GM21447 (cell line): ENCODE results near the gene S100A16.

Experiments
- ATAC-seq: cut with Tn5 transposase; IDR thresholded peaks from one replicate; pipeline ENCODE4 v1.9.1; 2021; ENCODE audit not compliant: unreplicated experiment

Gene S100A16

GRCh38 chr1:153638261-153638660 is 25.3 kb upstream of the S100A16 start:
- ATAC-seq: no peak

GRCh38 chr1:153636312-153636711 is 23.4 kb upstream of the S100A16 start:
- no peak for ATAC-seq

- ATAC-seq: no peak
Observed at GRCh38 chr1:153635872-153636271, 22.9 kb upstream of the S100A16 start.

GRCh38 chr1:153633754-153634665 is 21.1 kb upstream of the S100A16 start, which contains the start of gene CHTOP:
Gene CHTOP (plus strand): TSS chr1:153634066. CDS start chr1:153636589, 2,523 bp downstream.
- ATAC-seq: peak; percentile 83

- peak; percentile 3 for ATAC-seq
Observed at GRCh38 chr1:153633161-153633753, 20.3 kb upstream of the S100A16 start.

GRCh38 chr1:153631047-153632022 is 18.4 kb upstream of the S100A16 start:
- no peak for ATAC-seq

- ATAC-seq: no peak
Observed at GRCh38 chr1:153630384-153630783, 17.4 kb upstream of the S100A16 start.

- no peak for ATAC-seq
Observed at GRCh38 chr1:153629971-153630370, 17.0 kb upstream of the S100A16 start.

- ATAC-seq: no peak
Observed at GRCh38 chr1:153629343-153629665, 16.4 kb upstream of the S100A16 start.

GRCh38 chr1:153628638-153629342 is 15.9 kb upstream of the S100A16 start:
- no peak for ATAC-seq

- ATAC-seq: no peak
Observed at GRCh38 chr1:153627715-153628626, 15.0 kb upstream of the S100A16 start, which contains the start of gene S100A1. Gene S100A1 (plus strand): TSS chr1:153628434. CDS start chr1:153630522, 2,088 bp downstream.

- no peak for ATAC-seq
Observed at GRCh38 chr1:153626904-153627714, 14.2 kb upstream of the S100A16 start, which contains the start of gene S100A13. Gene S100A13 (minus strand): TSS chr1:153627505. CDS start chr1:153626472, 1,033 bp downstream.

- no peak for ATAC-seq
Observed at GRCh38 chr1:153626477-153626903, 13.6 kb upstream of the S100A16 start.

- no peak for ATAC-seq
Observed at GRCh38 chr1:153624965-153625611, 12.2 kb upstream of the S100A16 start.

GRCh38 chr1:153623101-153623500 is 10.2 kb upstream of the S100A16 start:
- ATAC-seq: no peak

GRCh38 chr1:153619171-153619570 is 6.2 kb upstream of the S100A16 start:
- ATAC-seq: no peak

- no peak for ATAC-seq
Observed at GRCh38 chr1:153617663-153618062, 4.7 kb upstream of the S100A16 start.

GRCh38 chr1:153616917-153617311 is 4.0 kb upstream of the S100A16 start:
- no peak for ATAC-seq
